ENCODE results near the gene GPR152. TPM values are rescaled to one million over a fixed set of nuclear protein-coding genes. Genes with fewer than 3 reads are reported as not detected.
"Not testable (repeated sequence)": the region's sequence is repeated elsewhere in the genome, so short reads cannot be mapped to it uniquely, and the experiment has no call there.

Gene GPR152
- total RNA-seq, 2 donors from 2014 or later, result not detected

- H3K4me3 ChIP-seq, result peak overlapping the region; percentile 7
- TF ChIP-seq CTCF (IDR thresholded peaks at IDR 0.05), result no peak
- DNase-seq (ENCODE audit: low spot score), result no peak
Measured at GRCh38 chr11:67484847-67485311, 32.4 kb upstream of the GPR152 start.

GRCh38 chr11:67483831-67484665, 31.5 kb upstream of the GPR152 start:
- no peaks in the 10 kb centered on the region for H3K27me3 ChIP-seq (replicated peaks; ENCODE audit: insufficient read depth)
- peak overlapping the region; percentile 72 for H3K4me3 ChIP-seq
- DNase-seq (ENCODE audit: low spot score), result no peak
- H3K4me1 ChIP-seq (ENCODE audit: control insufficient read depth in 1 of 2, low read depth in 2 of 2), result peaks cover 18 to 27% of the 10 kb centered on the region in 2 donors
- ATAC-seq (ENCODE audit: insufficient number of reproducible peaks, low FRiP score, low read depth), result no peak
- H3K36me3 ChIP-seq, result peaks cover 4% of the 10 kb centered on the region
- no peak for TF ChIP-seq CTCF (IDR thresholded peaks at IDR 0.05)
- H3K27ac ChIP-seq, result peak overlapping the region in 1 of 2 donors; percentile 75
- no peaks in the 10 kb centered on the region for H3K9me3 ChIP-seq

More at GRCh38 chr11:67484847-67485311, 32.4 kb upstream of the GPR152 start:
- no peaks in the 10 kb centered on the region for H3K9me3 ChIP-seq
- H3K36me3 ChIP-seq, result peaks cover 4% of the 10 kb centered on the region
- H3K4me1 ChIP-seq (ENCODE audit: control insufficient read depth in 1 of 2, low read depth in 2 of 2), result peaks cover 18 to 27% of the 10 kb centered on the region in 2 donors
- no peak overlapping the region for H3K27ac ChIP-seq
- no peak for ATAC-seq (ENCODE audit: insufficient number of reproducible peaks, low FRiP score, low read depth)
- H3K27me3 ChIP-seq (replicated peaks; ENCODE audit: insufficient read depth), result no peaks in the 10 kb centered on the region

GRCh38 chr11:67482827-67483798, 30.6 kb upstream of the GPR152 start, which contains the start of gene AIP:
TSS of gene AIP (plus strand) at chr11:67483026. CDS start at chr11:67483159, 133 bp downstream.
- TF ChIP-seq CTCF (IDR thresholded peaks at IDR 0.05), result no peak
- Histone ChIP-seq H3K4me1 (ENCODE audit: control insufficient read depth in 1 of 2, low read depth in 2 of 2) (peaks cover 18 to 27% of the 10 kb centered on the region in 2 donors), H3K36me3 (peaks cover 4% of the 10 kb centered on the region), H3K27me3 (replicated peaks; ENCODE audit: insufficient read depth) (no peaks in the 10 kb centered on the region), H3K27ac (peak within 1 kb of the TSS; percentile 75 to 78), H3K4me3 (peak within 1 kb of the TSS; percentile 72), H3K9me3 (no peaks in the 10 kb centered on the region)
- ATAC-seq (ENCODE audit: insufficient number of reproducible peaks, low FRiP score, low read depth) (peak; percentile 98), DNase-seq (ENCODE audit: low spot score) (peak; percentile 92)

GRCh38 chr11:67482275-67482826, 29.8 kb upstream of the GPR152 start:
- Histone ChIP-seq H3K4me3 (peak overlapping the region; percentile 72), H3K27me3 (replicated peaks; ENCODE audit: insufficient read depth) (no peaks in the 10 kb centered on the region), H3K36me3 (no peaks in the 10 kb centered on the region), H3K9me3 (no peaks in the 10 kb centered on the region), H3K4me1 (ENCODE audit: control insufficient read depth in 1 of 2, low read depth in 2 of 2) (peaks cover 18 to 27% of the 10 kb centered on the region in 2 donors), H3K27ac (peak overlapping the region; percentile 75 to 78)
- DNase-seq (ENCODE audit: low spot score) (no peak), ATAC-seq (ENCODE audit: insufficient number of reproducible peaks, low FRiP score, low read depth) (no peak)
- no peak for TF ChIP-seq CTCF (IDR thresholded peaks at IDR 0.05)

- DNase-seq (ENCODE audit: low spot score), result not testable (repeated sequence)
Measured at GRCh38 chr11:67477344-67478050, 25.0 kb upstream of the GPR152 start.

GRCh38 chr11:67476692-67477091, 24.2 kb upstream of the GPR152 start:
- H3K36me3 ChIP-seq; H3K27ac ChIP-seq; H3K4me3 ChIP-seq; ATAC-seq (ENCODE audit: insufficient number of reproducible peaks, low FRiP score, low read depth); DNase-seq (ENCODE audit: low spot score); H3K4me1 ChIP-seq (ENCODE audit: control insufficient read depth in 1 of 2, low read depth in 2 of 2); H3K9me3 ChIP-seq; H3K27me3 ChIP-seq (replicated peaks; ENCODE audit: insufficient read depth): not testable (repeated sequence)

More at GRCh38 chr11:67477344-67478050, 25.0 kb upstream of the GPR152 start:
- ATAC-seq (ENCODE audit: insufficient number of reproducible peaks, low FRiP score, low read depth); H3K9me3 ChIP-seq; H3K4me1 ChIP-seq (ENCODE audit: control insufficient read depth in 1 of 2, low read depth in 2 of 2); H3K36me3 ChIP-seq; H3K4me3 ChIP-seq; H3K27me3 ChIP-seq (replicated peaks; ENCODE audit: insufficient read depth); H3K27ac ChIP-seq: not testable (repeated sequence)

Measured in thoracic aorta (tissue), 2 donors.